LNCaP clone FGC (cell line): ENCODE results near the gene GALNT8.

ENCODE experiments used
- DNase-seq: peaks from one replicate; pipeline ENCODE4 v3.0.0-alpha.2; 2011; ENCODE audit warnings: low read depth
- H3K4me3 ChIP-seq: 2 replicates; pipeline ENCODE4 v1.5.1; 2011; ENCODE audit warnings: mild to moderate bottlenecking, low read depth, low read length, control low read depth
- CTCF ChIP-seq: IDR thresholded peaks from 2 replicates; pipeline ENCODE4 v1.5.1; 2012; ENCODE audit warnings: mild to moderate bottlenecking; ENCODE audit not compliant: control insufficient read depth, insufficient read depth; ENCODE audit errors: extremely low read depth

Gene GALNT8

GRCh38 chr12:4820971-4821370, 100.8 kb downstream of the GALNT8 start:
- no peak for TF ChIP-seq CTCF
- DNase-seq, result no peak
- H3K4me3 ChIP-seq, result no peak overlapping the region
